ENCODE results near the gene PRKAG3.

GRCh38 chr2:218855305-218856166 is 23.9 kb upstream of the PRKAG3 start:
- TF ChIP-seq CTCF (conservative IDR thresholded peaks at IDR 0.05; ENCODE audit: low read length) (no peak), EZH2phosphoT487 (IDR thresholded peaks at IDR 0.05; ENCODE audit: borderline replicate concordance, low read depth, low read length) (no peak)
